Left hindlimb (tissue), 1 donor: Measurements from ENCODE around the gene VIL1.

Experiments
- DNase-seq: peaks from one replicate; pipeline ENCODE4 v3.0.0-alpha.2; 2018

Gene VIL1

DNA sequence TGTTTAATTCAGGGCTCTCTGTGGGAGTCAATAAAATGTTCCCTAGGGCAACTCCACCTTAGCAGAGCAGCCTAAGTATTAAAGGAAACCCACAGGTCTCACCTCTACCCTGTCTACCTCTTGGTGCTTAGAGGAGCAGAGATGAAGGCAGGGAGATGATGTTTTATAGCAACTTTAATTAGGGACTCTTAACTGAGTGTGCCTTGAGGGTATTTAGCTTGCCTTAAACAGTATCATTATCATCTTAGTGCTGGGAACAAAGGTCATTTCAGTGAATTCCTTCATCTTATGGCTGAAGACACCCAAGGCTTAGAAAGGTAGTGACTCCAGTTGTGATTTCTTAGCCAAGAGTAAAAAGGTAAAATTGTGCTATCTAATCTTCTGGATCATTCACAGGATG is 26.7 kb downstream of the VIL1 start:
- DNase-seq, result no peak

DNA sequence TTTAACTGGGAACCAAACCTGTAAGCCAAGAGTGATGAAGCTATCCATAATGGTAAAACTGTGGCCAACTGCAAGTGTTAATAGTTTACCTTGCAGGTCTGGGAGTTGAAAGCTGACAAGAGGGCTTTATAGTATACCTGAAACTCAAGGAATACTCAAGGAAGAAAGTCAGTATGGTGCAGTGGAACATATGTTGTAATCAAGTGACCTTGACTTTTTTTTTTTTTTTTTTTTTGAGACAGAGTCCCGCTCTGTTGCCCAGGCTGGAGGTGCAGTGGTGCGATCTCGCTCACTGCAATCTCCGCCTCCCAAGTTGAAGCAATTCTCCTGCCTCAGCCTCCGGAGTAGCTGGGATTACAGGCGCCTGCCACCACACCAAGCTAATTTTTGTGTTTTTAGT is 27.6 kb downstream of the VIL1 start:
- DNase-seq, result no peak

DNA sequence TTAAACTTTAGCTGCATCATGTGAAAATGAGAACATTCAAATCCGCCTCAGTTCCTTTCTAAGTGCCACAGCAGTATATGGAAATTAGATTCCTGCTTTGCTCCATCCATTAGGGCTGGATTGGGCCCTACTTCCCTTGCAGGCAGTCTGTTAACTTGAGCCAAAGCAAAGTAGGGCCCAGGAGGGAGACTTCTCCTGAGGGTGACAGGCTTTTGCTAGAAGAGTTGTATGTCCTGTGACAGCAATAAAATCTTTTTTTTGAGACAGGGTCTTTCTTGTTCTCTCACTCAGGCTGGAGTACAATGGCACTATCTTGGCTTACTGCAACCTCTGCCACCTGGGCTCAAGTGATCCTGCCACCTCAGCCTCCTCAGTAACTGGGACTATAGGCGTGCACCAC is 28.1 kb downstream of the VIL1 start:
- DNase-seq, result no peak

DNA sequence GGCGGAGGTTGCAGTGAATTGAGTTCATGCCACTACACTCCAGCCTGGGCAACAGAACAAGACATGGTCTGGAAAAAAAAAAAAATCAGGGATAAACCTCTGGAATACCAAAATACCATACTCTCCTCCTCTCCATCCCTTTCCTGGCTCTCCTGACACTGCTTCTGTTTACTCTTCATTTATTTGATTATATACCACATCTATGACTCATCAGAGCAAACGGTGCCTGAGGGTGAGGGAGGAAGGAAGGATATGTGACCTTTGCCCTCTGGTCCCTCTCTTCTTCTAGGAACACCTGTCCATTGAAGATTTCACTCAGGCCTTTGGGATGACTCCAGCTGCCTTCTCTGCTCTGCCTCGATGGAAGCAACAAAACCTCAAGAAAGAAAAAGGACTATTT is 30.0 kb downstream of the VIL1 start:
- DNase-seq, result no peak

DNA sequence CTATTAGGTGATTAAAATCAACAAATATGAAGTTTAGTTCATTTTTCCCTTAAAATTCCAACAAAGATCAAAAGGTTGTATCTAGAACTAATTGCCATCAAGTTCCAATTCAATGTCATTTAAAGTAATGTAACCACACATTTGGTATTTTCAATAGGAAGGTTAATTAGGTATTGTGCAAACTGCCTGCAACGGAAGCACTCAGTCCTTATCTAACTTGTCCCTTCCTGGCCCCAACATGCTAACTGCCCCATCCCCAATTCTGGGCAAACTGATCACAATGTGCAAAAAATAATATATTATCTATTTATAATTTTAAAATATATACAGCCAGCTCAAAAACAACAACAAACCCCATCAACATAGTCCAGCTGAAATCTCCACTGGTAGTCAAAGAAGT is 33.2 kb downstream of the VIL1 start:
- DNase-seq, result no peak

DNA sequence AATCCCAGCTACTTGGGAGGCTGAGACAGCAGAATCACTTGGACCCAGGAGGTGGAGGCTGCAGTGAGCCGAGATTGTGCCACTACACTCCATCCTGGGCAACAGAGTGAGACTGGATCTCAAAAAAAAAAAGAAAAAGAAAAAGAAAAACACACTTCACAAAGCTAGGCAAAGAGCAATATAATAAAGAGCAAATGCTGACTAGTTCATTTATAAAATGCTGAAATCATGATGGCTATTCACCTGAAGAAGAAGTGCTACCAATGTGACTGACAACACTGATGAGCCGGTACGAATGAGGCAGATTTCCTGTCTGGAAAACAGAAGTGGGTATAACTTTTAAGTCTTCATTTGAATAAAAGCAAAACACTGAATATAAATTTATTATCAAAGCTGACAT is 37.9 kb downstream of the VIL1 start:
- DNase-seq, result no peak

DNA sequence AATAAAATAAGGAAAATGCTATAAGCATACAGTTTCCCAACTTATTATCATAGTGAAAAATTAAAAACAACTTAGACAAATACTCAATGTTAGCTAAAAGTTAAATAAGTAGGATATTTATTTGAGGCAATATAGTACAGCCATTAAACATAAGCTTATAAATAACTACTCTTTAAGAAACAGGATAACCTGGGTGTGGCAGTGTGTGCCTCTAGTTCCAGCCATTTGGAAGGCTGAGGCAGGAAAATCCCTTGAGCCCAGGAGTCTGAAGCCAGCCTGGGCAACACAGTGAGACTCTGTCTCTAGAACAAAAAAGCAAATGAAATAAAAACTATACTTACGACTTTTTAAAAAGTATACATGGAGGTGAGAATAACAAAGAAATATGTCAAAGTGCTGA is 39.7 kb downstream of the VIL1 start:
- no peak for DNase-seq

DNA sequence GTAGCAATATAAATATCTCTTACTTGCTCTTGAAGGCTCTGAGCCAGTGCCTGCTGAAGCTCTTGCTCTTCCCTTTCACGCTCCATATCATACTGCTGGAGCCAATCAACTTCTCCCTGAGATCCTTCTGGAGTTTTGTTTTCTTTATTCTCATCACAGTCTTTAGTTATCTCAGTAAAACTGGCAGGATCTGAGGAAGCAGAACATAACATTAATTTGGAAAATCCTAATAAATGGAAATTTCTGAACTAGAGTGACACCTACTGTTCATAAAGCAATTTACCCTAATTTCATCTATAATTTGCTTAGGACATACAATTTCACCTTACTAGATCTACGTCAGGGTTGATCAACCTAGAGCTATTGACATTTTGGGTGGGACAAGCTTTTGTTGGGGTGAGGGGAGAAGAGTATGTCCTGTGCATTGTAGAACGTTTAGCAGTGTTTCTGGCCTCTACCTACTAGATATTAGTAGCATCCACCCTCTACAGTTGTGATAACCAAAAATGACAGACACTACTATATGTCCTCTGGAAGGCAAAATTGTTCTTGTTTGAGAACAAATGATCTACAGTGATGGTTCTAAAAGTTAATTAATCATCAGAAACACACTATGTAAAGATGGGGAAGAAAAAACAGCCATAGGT is 47.2 kb downstream of the VIL1 start:
- DNase-seq, result no peak

DNA sequence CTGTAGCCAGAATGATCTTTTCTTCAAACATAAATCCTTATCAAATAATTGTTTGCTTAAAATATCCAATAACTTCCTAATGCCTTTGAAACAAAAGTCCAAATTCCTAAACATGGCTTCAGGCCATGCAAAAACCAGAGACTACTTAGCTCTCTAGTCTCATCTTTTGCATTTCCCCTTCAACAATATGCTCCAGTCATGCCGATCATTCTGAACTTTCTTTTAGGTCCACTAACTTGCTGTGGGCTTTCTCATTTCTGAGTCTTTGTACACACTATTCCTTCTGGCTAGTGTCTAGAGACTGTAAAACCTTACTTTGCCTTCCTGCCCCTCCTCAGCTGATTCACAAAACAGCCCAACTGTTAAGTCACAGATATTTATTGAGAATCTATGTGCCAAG is 51.5 kb downstream of the VIL1 start:
- DNase-seq, result no peak

DNA sequence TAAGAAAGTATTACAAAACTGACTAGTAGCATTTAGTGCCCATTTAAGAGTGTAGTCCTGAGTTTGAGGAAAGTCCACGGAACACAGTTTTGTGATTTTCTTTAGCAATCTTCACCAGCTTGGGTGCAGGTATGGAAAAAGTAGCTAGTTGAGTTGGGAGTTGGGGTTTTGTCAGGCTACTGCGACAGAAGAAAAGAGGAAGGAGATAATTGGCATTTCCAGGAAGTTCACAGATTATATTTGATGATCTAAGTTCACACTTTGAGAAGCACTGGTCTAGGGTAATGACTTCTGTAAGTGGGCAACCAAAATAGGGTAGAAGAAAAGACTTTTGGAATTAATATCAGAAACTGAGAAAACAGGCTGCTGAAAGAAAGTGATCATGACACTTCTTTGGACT is 52.1 kb downstream of the VIL1 start:
- no peak for DNase-seq

DNA sequence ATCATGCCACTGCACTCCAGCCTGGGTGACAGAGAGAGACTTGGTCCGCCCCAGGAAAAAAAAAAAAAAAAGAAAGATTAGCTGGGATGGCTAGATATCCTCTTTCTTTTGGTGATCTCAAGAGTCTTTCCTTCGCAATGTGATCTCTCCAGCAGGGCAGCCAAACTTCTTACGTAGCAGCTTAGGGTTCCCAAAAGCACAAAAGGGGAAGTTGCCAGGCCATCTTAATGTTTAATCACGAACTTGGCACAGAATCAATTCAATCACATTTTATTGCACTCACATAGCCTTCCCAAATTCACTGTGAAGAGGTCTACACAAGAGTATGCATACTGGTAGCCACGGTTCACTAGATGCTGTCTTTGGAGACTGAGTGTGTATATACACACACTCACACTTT is 53.1 kb downstream of the VIL1 start:
- DNase-seq, result no peak

DNA sequence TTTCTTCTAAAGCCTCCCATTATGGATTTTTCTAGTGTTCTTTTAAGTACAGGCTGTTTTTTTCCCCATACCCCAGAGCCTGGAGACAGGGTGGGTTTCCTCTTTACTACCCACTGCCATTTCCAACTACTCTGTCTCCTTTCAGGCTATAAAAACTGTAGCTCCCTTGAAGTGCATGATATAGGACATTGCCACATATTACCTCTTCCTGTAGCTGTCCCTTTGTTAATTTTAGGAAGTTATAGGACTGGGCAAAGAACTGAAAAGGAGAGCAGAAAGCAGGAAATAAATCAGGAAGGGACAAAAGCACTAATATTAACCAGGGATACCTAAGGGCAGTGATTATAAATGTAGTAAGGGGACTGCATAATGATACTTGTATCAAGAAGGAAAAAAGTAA is 54.1 kb downstream of the VIL1 start:
- no peak for DNase-seq

DNA sequence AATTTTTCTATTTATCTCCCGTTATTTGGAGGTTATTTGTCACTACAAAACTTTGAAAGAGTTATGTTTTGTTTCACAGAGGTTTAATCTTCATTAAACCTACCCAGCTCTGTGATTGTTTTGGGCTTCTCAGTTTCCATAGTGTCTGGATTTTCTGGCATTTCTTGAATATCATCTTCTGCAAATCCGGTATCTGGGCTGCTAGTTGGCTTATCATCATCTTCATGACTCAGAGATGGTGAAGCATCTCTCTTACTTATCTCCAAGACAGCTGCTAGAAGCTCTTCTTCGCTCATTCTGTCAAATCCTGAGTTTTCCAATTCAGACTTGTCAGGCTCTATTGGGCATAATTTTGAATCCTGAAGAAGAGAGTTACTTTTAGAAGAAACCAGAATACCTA is 55.6 kb downstream of the VIL1 start:
- DNase-seq, result no peak

DNA sequence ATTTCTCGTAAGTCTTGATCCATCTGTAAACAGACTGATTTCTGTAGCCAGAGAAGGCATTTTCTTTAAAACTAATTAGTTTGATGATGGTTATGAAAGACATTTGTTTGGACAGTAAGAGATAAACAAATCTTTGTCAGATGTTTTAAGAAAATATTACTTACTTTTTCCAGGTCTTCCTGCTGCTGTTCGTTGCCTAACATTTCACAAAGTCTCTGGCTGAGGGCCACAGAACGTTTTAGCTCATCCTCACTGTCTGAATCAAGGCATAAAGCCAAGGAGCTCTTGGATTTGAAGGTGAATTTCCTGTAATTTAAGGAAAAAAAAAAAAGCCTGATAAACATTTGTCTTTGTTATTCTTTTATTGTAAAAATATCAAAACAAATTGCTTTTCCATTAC is 57.8 kb downstream of the VIL1 start:
- DNase-seq, result no peak

DNA sequence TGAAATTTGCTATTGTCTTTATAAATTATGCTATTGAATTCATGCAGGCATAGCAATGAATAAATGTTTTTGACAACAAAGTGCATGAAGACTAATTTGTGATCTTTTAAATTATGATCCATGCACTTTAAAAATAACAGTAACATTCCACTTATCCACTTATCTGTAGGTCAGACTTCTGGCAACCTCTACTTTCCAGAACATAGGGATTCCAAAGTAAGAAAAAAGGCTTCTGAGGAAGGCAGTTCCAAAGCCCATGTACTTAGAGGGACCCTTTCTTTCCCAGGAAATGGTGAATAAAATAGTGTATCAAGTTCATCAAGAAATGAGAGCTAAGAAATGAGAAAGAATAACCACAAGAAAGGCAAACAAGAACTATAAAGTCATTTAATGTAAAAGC is 58.3 kb downstream of the VIL1 start:
- DNase-seq, result no peak

DNA sequence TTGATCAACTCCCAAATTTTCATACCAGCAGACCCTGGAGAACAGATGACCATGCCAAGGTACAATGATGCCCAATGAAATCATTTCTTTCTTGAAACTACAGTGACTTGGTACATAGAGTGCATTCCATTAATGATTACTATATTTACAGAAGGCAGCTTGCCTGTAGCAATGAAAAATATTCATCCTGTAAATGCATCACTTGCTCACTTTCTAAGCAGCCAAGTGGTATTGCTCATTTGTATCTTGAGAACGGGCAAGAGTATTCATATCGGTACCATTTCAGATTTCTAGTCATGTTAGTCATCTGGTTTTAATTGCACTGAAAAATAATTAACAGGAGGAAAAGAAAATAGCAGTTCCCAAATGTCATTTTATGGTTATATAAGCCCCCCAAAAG is 59.6 kb downstream of the VIL1 start:
- DNase-seq, result no peak

DNA sequence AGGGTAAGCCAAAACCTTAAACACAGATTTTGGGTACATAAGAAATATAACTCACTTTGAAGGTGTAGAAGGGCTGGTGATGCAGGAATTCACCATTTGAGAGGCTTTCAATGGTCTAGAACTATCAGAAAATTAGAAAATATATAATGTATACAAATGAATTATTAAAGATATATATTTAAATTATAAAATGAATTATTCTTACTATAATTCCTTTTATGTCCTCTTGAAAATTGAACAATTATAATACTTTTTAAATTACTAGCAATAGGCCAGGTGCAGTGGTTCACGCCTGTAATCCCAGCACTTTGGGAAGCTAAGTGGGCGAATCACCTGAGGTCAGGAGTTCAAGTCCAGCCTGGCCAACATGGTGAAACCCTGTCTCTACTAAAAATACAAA is 60.7 kb downstream of the VIL1 start:
- DNase-seq, result no peak

DNA sequence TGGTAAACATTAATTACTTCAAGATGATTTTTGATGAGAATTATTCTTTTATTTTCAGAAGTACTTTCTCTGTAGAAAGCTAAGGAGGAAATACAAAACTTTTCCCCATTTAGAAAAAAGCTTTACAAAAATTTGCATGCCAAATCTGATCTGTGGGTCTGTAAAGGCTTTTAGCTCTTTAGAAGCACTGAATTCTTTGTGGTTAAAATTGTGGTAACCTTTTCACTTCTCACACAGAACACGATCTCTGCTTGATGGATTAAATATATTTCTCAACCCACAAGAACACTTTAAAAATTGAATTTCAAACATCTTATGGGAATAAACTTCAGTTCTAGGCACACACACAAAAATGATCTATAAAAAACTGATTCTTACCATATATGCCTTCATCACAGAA is 63.7 kb downstream of the VIL1 start:
- no peak for DNase-seq

DNA sequence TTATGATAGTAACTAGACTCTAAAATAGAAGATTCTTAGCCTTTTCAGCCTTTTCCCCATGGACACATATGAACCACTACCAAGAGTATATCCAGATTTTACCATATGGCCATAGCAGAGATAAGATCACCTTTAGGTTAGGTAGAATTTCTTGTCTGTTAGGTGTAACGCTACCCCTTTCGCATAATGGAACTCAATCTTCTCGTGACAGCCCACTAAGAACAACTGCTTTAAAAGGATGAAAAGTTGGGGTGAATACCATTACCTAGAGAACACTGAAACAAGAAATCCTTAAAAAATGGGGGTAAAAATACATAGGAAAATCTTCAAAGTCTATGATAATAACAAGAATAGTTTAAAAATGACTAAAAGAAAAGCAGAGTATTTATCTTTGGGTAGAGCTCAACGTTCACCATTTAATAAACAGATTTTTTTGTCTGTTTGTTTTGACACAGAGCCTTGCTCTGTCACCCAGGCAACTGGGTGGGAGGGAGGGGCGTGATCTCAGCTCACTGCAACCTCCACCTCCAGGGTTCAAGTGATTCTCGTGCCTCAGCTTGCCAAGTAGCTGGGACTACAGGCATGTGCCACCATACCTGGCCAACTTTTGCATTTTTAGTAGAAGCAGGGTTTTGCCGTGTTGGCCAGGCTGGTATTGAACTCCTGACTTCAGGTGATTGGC is 67.2 kb downstream of the VIL1 start:
- no peak for DNase-seq

DNA sequence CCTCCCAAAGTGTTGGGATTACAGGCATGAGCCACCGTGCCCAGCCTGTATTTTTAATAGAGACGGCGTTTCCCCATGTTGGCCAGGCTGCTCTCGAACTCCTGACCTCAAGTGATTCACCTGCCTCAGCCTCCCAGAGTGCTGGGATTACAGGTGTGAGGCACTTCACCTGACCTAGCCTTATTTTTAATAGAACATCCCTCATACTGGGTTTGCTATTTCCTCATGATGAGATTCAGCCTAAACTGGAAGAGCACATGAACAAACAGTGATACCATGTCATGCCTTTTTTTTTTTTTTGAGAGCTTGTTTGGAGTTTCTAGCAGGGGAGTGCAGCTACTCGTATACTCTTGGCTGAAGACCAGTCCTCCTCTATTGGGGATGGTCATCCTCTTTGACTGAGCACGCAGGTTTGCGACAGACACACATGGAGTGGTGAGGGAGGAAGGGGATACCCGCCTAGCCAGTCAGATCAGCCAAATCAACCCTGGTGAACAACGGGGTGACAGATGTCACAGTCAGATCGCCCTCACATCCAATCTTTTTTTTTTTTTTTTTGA is 81.7 kb downstream of the VIL1 start:
- no peak for DNase-seq

DNA sequence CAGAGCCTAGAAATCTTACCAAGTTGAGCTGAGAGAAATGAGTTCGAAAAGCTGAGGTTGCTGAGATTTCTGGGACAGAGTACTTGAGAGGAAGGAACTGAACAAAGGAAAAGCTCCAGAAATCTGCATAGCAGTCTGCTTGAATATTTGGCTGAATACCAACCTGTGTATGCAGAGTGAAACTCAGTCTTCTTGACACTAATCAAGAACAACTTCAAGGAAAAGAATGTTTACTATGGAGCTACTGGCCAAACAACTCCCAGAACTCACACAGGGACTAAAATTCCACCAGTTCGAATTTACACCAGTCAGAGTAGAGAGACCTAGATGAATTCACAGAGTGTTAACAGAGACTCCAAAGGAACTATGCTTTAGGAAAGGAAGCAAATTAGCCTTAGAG is 82.7 kb downstream of the VIL1 start:
- no peak for DNase-seq
